H9 (cell line): ENCODE measurements around the gene TNIP1. TPM values are rescaled to one million over a fixed set of nuclear protein-coding genes. Genes with fewer than 3 reads are reported as not detected.

Experiments used
- DNase-seq: peaks from one replicate; pipeline ENCODE4 v3.0.0-alpha.2; 2017
- H2AFZ ChIP-seq: one replicate; pipeline ENCODE4 v1.6.1; 2013; ENCODE audit warnings: mild to moderate bottlenecking, low read length, control low read depth, moderate library complexity
- H2AK5ac ChIP-seq: 2 replicates; pipeline ENCODE4 v1.6.1; 2013; ENCODE audit warnings: low read length, control low read depth, mixed read lengths; ENCODE audit not compliant: insufficient read length
- H2BK120ac ChIP-seq: one replicate; pipeline ENCODE4 v1.6.1; 2013; ENCODE audit warnings: low read depth, mild to moderate bottlenecking, low read length, control low read depth, inconsistent platforms; ENCODE audit not compliant: poor library complexity, severe bottlenecking
- H2BK12ac ChIP-seq: 2 replicates; pipeline ENCODE4 v1.6.1; 2013; ENCODE audit warnings: low read length, control low read depth, mixed read lengths, low read depth; ENCODE audit not compliant: insufficient read length
- H2BK15ac ChIP-seq: 2 replicates; pipeline ENCODE4 v1.6.1; 2013; ENCODE audit warnings: low read depth, low read length, control low read depth
- H2BK20ac ChIP-seq: one replicate; pipeline ENCODE4 v1.6.1; 2013; ENCODE audit warnings: low read depth, mild to moderate bottlenecking, low read length, control low read depth, inconsistent platforms; ENCODE audit not compliant: poor library complexity, severe bottlenecking
- H2BK5ac ChIP-seq: 2 replicates; pipeline ENCODE4 v1.6.1; 2013; ENCODE audit warnings: low read length, control low read depth, mixed read lengths; ENCODE audit not compliant: insufficient read length
- H3K14ac ChIP-seq: 2 replicates; pipeline ENCODE4 v1.6.1; 2013; ENCODE audit warnings: low read length, control low read depth; ENCODE audit not compliant: insufficient read depth
- H3K18ac ChIP-seq: 2 replicates; pipeline ENCODE4 v1.6.1; 2013; ENCODE audit warnings: low read depth, mild to moderate bottlenecking, mixed read lengths, low read length, control low read depth; ENCODE audit not compliant: insufficient read length
- H3K23ac ChIP-seq: 2 replicates; pipeline ENCODE4 v1.6.1; 2013; ENCODE audit warnings: low read length, control low read depth, mixed read lengths, low read depth; ENCODE audit not compliant: insufficient read length
- H3K23me2 ChIP-seq: 2 replicates; pipeline ENCODE4 v1.6.1; 2013; ENCODE audit warnings: low read depth, mild to moderate bottlenecking, mixed read lengths, low read length, control low read depth; ENCODE audit not compliant: insufficient read length, poor library complexity, severe bottlenecking
- H3K27ac ChIP-seq: 2 replicates; pipeline ENCODE4 v1.5.1; 2013; ENCODE audit warnings: low read length, control low read depth, mixed read lengths, low read depth; ENCODE audit not compliant: insufficient read length
- H3K27me3 ChIP-seq: 2 replicates; pipeline ENCODE4 v1.6.1; 2013; ENCODE audit warnings: low read length, control low read depth, inconsistent platforms; ENCODE audit not compliant: insufficient read depth
- H3K4ac ChIP-seq: 2 replicates; pipeline ENCODE4 v1.6.1; 2013; ENCODE audit warnings: low read depth, mild to moderate bottlenecking, control low read depth, inconsistent platforms, low read length, moderate library complexity
- H3K4me1 ChIP-seq: 2 replicates; pipeline ENCODE4 v1.6.1; 2013; ENCODE audit warnings: low read length, control low read depth, inconsistent platforms; ENCODE audit not compliant: insufficient read depth
- H3K4me2 ChIP-seq: 2 replicates; pipeline ENCODE4 v1.6.1; 2013; ENCODE audit warnings: low read length, control low read depth, mixed read lengths; ENCODE audit not compliant: insufficient read length, insufficient read depth
- H3K56ac ChIP-seq: 2 replicates; pipeline ENCODE4 v1.6.1; 2013; ENCODE audit warnings: low read depth, mild to moderate bottlenecking, mixed read lengths, low read length, control low read depth; ENCODE audit not compliant: insufficient read length
- H3K79me1 ChIP-seq: 2 replicates; pipeline ENCODE4 v1.6.1; 2013; ENCODE audit warnings: low read depth, mild to moderate bottlenecking, moderate library complexity, low read length, control low read depth, inconsistent platforms; ENCODE audit not compliant: insufficient read depth, poor library complexity, severe bottlenecking
- H3K79me2 ChIP-seq: 2 replicates; pipeline ENCODE4 v1.6.1; 2013; ENCODE audit warnings: low read length, control low read depth, inconsistent platforms; ENCODE audit not compliant: insufficient read depth
- H3K9ac ChIP-seq: 2 replicates; pipeline ENCODE4 v1.6.1; 2013; ENCODE audit warnings: low read length, control low read depth, mixed read lengths; ENCODE audit not compliant: insufficient read length; ENCODE audit errors: extremely low read depth
- H3K9me3 ChIP-seq: one replicate; pipeline ENCODE4 v1.6.1; 2013; ENCODE audit warnings: low read depth, low read length, inconsistent platforms; ENCODE audit not compliant: control insufficient read depth
- H3T11ph ChIP-seq: one replicate; pipeline ENCODE4 v1.6.1; 2013; ENCODE audit warnings: mild to moderate bottlenecking, low read length, control low read depth, inconsistent platforms
- H4K20me1 ChIP-seq: one replicate; pipeline ENCODE4 v1.6.1; 2013; ENCODE audit not compliant: control insufficient read depth, insufficient read length, insufficient read depth
- H4K5ac ChIP-seq: 2 replicates; pipeline ENCODE4 v1.6.1; 2013; ENCODE audit warnings: low read depth, mild to moderate bottlenecking, mixed read lengths, low read length, control low read depth; ENCODE audit not compliant: insufficient read length
- H4K8ac ChIP-seq: replicated peaks from 2 replicates; pipeline ENCODE4 v1.6.1; 2013; ENCODE audit warnings: low read length, control low read depth, mixed read lengths, low read depth; ENCODE audit not compliant: insufficient read length
- H4K91ac ChIP-seq: 2 replicates; pipeline ENCODE4 v1.6.1; 2013; ENCODE audit warnings: low read depth, mild to moderate bottlenecking, moderate library complexity, mixed read lengths, low read length, control low read depth; ENCODE audit not compliant: insufficient read length
- H3K27ac Mint-ChIP-seq, 3 experiments: 2 replicates in 2 of 3; 3 replicates in 1 of 3; pipeline ENCODE4 v1.8.0; 2020 to 2021; ENCODE audit warnings: mixed read lengths in 3 of 3, mild to moderate bottlenecking in 1 of 3, moderate library complexity in 1 of 3
- H3K27me3 Mint-ChIP-seq: 2 replicates; pipeline ENCODE4 v1.8.0; 2021; ENCODE audit warnings: low read depth, mild to moderate bottlenecking, moderate library complexity, mixed read lengths
- H3K36me3 Mint-ChIP-seq, 3 experiments: 2 replicates in 2 of 3; 3 replicates in 1 of 3; pipeline ENCODE4 v1.8.0; 2020 to 2021; ENCODE audit warnings: low read depth in 3 of 3, mixed read lengths in 3 of 3; ENCODE audit not compliant: insufficient read depth in 1 of 3
- H3K4me1 Mint-ChIP-seq, 2 experiments: 2 replicates each; pipeline ENCODE4 v1.8.0; 2020; ENCODE audit warnings: mixed read lengths in 2 of 2
- H3K4me3 Mint-ChIP-seq, 2 experiments: 2 replicates in 1 of 2; 3 replicates in 1 of 2; pipeline ENCODE4 v1.8.0; 2020 to 2021; ENCODE audit warnings: mild to moderate bottlenecking in 2 of 2, mixed read lengths in 2 of 2, moderate library complexity in 1 of 2
- H3K9me3 Mint-ChIP-seq, 2 experiments: 2 replicates in 1 of 2; 3 replicates in 1 of 2; pipeline ENCODE4 v1.8.0; 2020; ENCODE audit warnings: mild to moderate bottlenecking in 2 of 2, mixed read lengths in 2 of 2, moderate library complexity in 1 of 2
- CTCF ChIP-seq: fragments of 200-600 bp; sonication (generic); conservative IDR thresholded peaks from 3 replicates; pipeline ENCODE4 v1.8.0; 2021; ENCODE audit warnings: antibody characterized with exemption, mild to moderate bottlenecking
- WGBS: extraction: QIAGEN DNeasy Blood & Tissue Kit; methylation state at CpG from one replicate; pipeline ENCODE4 v1.1.7; 2013; ENCODE audit warnings: missing lambda C conversion rate, low lambda C conversion rate, mixed read lengths; ENCODE audit not compliant: insufficient read length; ENCODE audit errors: extremely low coverage; 5-methylcytosine and 5-hydroxymethylcytosine counted together
- total RNA-seq: library from RNA; stranded (reverse); gene quantifications from 2 replicates; pipeline ENCODE4 v1.2.1, GENCODE V29; 2021

The TNIP1 gene
- total RNA-seq, 1 experiment from 2014 or later, result 40.8 TPM

GRCh38 chr5:151006704-151007334 lies 74.0 kb downstream of the TNIP1 start:
- Histone ChIP-seq H3T11ph (no peak overlapping the region), H3K79me2 (no peaks in the 10 kb centered on the region)
- DNase-seq, result no peak

More at GRCh38 chr5:151006704-151007334, 74.0 kb downstream of the TNIP1 start:
- no peak overlapping the region for H2BK12ac ChIP-seq
- H2BK5ac ChIP-seq, result no peak overlapping the region
- H3K27me3 Mint-ChIP-seq, result peaks cover 12% of the 10 kb centered on the region
- no peaks in the 10 kb centered on the region for H3K9me3 ChIP-seq
- no peak for TF ChIP-seq CTCF
- H3K9me3 Mint-ChIP-seq, result no peaks in the 10 kb centered on the region
- no peak overlapping the region for H4K8ac ChIP-seq
- no peaks in the 10 kb centered on the region for H3K23me2 ChIP-seq
- H3K14ac ChIP-seq, result no peak overlapping the region
- no peak overlapping the region for H2BK20ac ChIP-seq
- H3K9ac ChIP-seq, result no peak overlapping the region
- H2BK15ac ChIP-seq, result no peak overlapping the region
- H3K4ac ChIP-seq, result no peak overlapping the region
- H3K23ac ChIP-seq, result no peak overlapping the region
- peaks cover 3% of the 10 kb centered on the region in 2 experiments for H3K4me1 Mint-ChIP-seq
- H3K4me3 Mint-ChIP-seq, result no peak overlapping the region
- whole genome bisulfite sequencing, result no CpG with 5 or more reads among the region's 5 CpGs
- no peak overlapping the region for H3K27ac ChIP-seq
- no peak overlapping the region for H3K27ac Mint-ChIP-seq
- no peak overlapping the region for H2AFZ ChIP-seq
- no peak overlapping the region for H2BK120ac ChIP-seq
- H2AK5ac ChIP-seq, result no peak overlapping the region
- no peaks in the 10 kb centered on the region for H4K20me1 ChIP-seq
- H3K18ac ChIP-seq, result no peak overlapping the region
- no peak overlapping the region for H3K56ac ChIP-seq
- no peak overlapping the region for H4K91ac ChIP-seq
- H3K4me1 ChIP-seq, result no peaks in the 10 kb centered on the region
- H3K79me1 ChIP-seq, result no peaks in the 10 kb centered on the region
- no peak overlapping the region for H3K4me2 ChIP-seq
- H3K36me3 Mint-ChIP-seq, result no peaks in the 10 kb centered on the region; a peak in 1 of 7 replicates
- no peaks in the 10 kb centered on the region for H3K27me3 ChIP-seq
- H4K5ac ChIP-seq, result no peak overlapping the region
